Bronchial epithelial cell (primary cell): Measurements from ENCODE around the gene NDUFS1. TPM values are rescaled to one million over a fixed set of nuclear protein-coding genes. Genes with fewer than 3 reads are reported as not detected.
A peak's percentile ranks its signal among the peaks of the same experiment; 100 is the strongest.
"Not testable (repeated sequence)": the region's sequence is repeated elsewhere in the genome, so short reads cannot be mapped to it uniquely, and the experiment has no call there.

Experiments used
- DNase-seq: peaks from one replicate; pipeline ENCODE4 v3.0.0-alpha.2; 2010; ENCODE audit warnings: low read depth
- FAIRE-seq: peaks from 2 replicates; lab custom pipeline; 2011; peaks lifted over from hg19 to GRCh38; lab: Jason Lieb, UNC
- H3K27me3 ChIP-seq: 2 replicates; pipeline ENCODE4 v1.5.1; 2011; ENCODE audit warnings: low read length; ENCODE audit not compliant: control insufficient read depth, insufficient read depth
- H3K36me3 ChIP-seq: 2 replicates; pipeline ENCODE4 v1.5.1; 2011; ENCODE audit warnings: low read length; ENCODE audit not compliant: control insufficient read depth, insufficient read depth
- H3K4me3 ChIP-seq: 2 replicates; pipeline ENCODE4 v1.5.1; 2011; ENCODE audit warnings: mild to moderate bottlenecking, low read depth, low read length, control low read depth
- total RNA-seq: library from RNA; depleted of rRNA; stranded (reverse); fragments of >200 nt; gene quantifications from 2 replicates; pipeline ENCODE4 v1.2.1, GENCODE V29; 2014
- TF ChIP-seq, protein P1 (sequence below): IDR thresholded peaks from 2 replicates; pipeline ENCODE4 v1.5.1; 2011; ENCODE audit warnings: mild to moderate bottlenecking, moderate library complexity, low read length, control low read depth, inconsistent platforms; ENCODE audit not compliant: insufficient read depth, severe bottlenecking

Gene NDUFS1
- total RNA-seq = 72.5 and 103 TPM in 2 replicates

GRCh38 chr2:206159346-206160124 lies at the start of gene NDUFS1, which contains the start of gene EEF1B2:
Gene NDUFS1 (minus strand): TSS chr2:206159444. CDS start chr2:206153678, 5,766 bp downstream.
Gene EEF1B2 (plus strand): TSS chr2:206159895. CDS start chr2:206159980, 85 bp downstream.
- peak within 1 kb of the TSS; percentile 76 for H3K4me3 ChIP-seq
- H3K36me3 ChIP-seq = peaks cover 5% of the 10 kb centered on the region
- FAIRE-seq = no peak
- peak; percentile 95 for DNase-seq
- TF ChIP-seq, protein P1, sequence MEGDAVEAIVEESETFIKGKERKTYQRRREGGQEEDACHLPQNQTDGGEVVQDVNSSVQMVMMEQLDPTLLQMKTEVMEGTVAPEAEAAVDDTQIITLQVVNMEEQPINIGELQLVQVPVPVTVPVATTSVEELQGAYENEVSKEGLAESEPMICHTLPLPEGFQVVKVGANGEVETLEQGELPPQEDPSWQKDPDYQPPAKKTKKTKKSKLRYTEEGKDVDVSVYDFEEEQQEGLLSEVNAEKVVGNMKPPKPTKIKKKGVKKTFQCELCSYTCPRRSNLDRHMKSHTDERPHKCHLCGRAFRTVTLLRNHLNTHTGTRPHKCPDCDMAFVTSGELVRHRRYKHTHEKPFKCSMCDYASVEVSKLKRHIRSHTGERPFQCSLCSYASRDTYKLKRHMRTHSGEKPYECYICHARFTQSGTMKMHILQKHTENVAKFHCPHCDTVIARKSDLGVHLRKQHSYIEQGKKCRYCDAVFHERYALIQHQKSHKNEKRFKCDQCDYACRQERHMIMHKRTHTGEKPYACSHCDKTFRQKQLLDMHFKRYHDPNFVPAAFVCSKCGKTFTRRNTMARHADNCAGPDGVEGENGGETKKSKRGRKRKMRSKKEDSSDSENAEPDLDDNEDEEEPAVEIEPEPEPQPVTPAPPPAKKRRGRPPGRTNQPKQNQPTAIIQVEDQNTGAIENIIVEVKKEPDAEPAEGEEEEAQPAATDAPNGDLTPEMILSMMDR = no peak
- no peaks in the 10 kb centered on the region for H3K27me3 ChIP-seq

GRCh38 chr2:206208900-206209299 lies 49.7 kb upstream of the NDUFS1 start:
- Histone ChIP-seq H3K4me3 (no peak overlapping the region), H3K27me3 (no peaks in the 10 kb centered on the region), H3K36me3 (no peaks in the 10 kb centered on the region)
- TF ChIP-seq, protein P1 = no peak
- FAIRE-seq = no peak
- no peak for DNase-seq

DNA sequence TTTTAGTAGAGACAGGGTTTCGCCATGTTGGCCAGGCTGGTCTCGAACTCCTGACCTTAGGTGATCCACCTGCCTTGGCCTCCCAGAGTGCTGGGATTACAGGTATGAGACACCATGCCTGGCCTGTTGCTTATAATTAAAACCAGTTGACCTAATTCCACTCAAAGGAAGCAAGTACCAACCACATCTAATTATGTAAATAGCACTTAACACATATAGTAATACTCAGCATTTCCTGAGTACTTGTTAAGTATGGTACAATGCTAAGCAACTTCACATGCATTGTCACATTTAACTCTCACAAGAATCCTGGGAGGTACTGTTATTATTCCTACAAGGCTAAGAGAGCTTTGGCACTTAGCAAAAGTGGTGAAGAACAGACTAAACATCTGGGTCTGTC lies 48.1 kb upstream of the NDUFS1 start:
- H3K4me3 ChIP-seq, DNase-seq, H3K27me3 ChIP-seq, FAIRE-seq, H3K36me3 ChIP-seq: not testable (repeated sequence)

DNA sequence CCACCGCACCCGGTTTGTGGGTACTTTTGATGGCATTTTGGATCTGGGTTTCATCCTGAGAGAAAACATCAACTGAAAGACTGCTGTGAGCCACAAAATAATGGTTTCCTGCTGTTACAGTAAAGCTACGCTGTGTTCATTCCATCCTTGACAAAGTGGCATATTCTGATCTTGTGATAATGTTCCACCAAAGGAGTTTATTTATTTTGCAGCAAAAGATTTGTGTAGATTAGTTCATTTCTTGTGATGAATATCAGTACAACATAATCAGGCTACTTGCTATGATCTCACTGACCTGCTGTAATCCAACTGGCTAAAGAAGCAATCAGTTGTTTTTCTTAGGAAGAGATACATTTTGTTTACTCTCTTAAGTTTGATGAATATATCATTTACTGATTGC lies 45.5 kb upstream of the NDUFS1 start:
- FAIRE-seq = no peak
- DNase-seq = no peak
- TF ChIP-seq, protein P1 = no peak
- H3K4me3 ChIP-seq = no peak overlapping the region
- H3K27me3 ChIP-seq = no peaks in the 10 kb centered on the region
- H3K36me3 ChIP-seq = no peaks in the 10 kb centered on the region

GRCh38 chr2:206203331-206203730 lies 44.1 kb upstream of the NDUFS1 start:
- DNase-seq = no peak
- H3K36me3 ChIP-seq = no peaks in the 10 kb centered on the region
- FAIRE-seq = no peak
- H3K4me3 ChIP-seq = no peak overlapping the region
- TF ChIP-seq, protein P1 = no peak
- no peaks in the 10 kb centered on the region for H3K27me3 ChIP-seq

GRCh38 chr2:206202446-206202845 lies 43.2 kb upstream of the NDUFS1 start:
- no peaks in the 10 kb centered on the region for H3K36me3 ChIP-seq
- no peaks in the 10 kb centered on the region for H3K27me3 ChIP-seq
- no peak for DNase-seq
- FAIRE-seq = no peak
- TF ChIP-seq, protein P1 = no peak
- H3K4me3 ChIP-seq = no peak overlapping the region
